Activated CD8-positive, alpha-beta memory T cell treated with anti-CD3 and anti-CD28 coated beads, Interleukin-2, amount 10 ng/mL, durations not matched to agents 7 days and 5 days (primary cell): Measurements from ENCODE around the gene GAA. TPM values are rescaled to one million over a fixed set of nuclear protein-coding genes. Genes with fewer than 3 reads are reported as not detected.

Experiments used
- ATAC-seq: fragments of 150-1000 bp; cut with Tn5 transposase; one replicate; pipeline ENCODE4 v1.10.0; 2021; ENCODE audit warnings: moderate library complexity
- CTCF ChIA-PET: fragments of 350-600 bp; sonication (Branson Sonifier 250); formaldehyde crosslinking; loops from one replicate; lab custom pipeline; 2021; ENCODE audit warnings: antibody characterized with exemption; lab: Charles Lee
- DNase-seq: peaks from one replicate; pipeline ENCODE4 v3.0.0-alpha.2; 2020
- H3K27ac Mint-ChIP-seq: one replicate; pipeline ENCODE4 v1.8.0; 2021; ENCODE audit warnings: mild to moderate bottlenecking, mixed read lengths
- H3K27me3 Mint-ChIP-seq: one replicate; pipeline ENCODE4 v1.8.0; 2021; ENCODE audit warnings: mixed read lengths
- H3K36me3 Mint-ChIP-seq: one replicate; pipeline ENCODE4 v1.8.0; 2021; ENCODE audit warnings: mild to moderate bottlenecking, mixed read lengths
- H3K4me1 Mint-ChIP-seq: one replicate; pipeline ENCODE4 v1.8.0; 2021; ENCODE audit warnings: mixed read lengths
- H3K4me3 Mint-ChIP-seq: one replicate; pipeline ENCODE4 v1.8.0; 2021; ENCODE audit warnings: mild to moderate bottlenecking, moderate library complexity, mixed read lengths
- H3K9me3 Mint-ChIP-seq: one replicate; pipeline ENCODE4 v1.8.0; 2022; ENCODE audit warnings: low read depth, mixed read lengths
- total RNA-seq, 2 experiments: library from RNA; stranded (reverse); gene quantifications; one replicate each; pipeline ENCODE4 v1.2.3, GENCODE V29; 2021

The GAA gene
- total RNA-seq, 2 experiments from 2014 or later: 31.9 to 34.7 TPM

- no peaks in the 10 kb centered on the region for H3K27me3 Mint-ChIP-seq
- no peaks in the 10 kb centered on the region for H3K9me3 Mint-ChIP-seq
- H3K4me3 Mint-ChIP-seq: no peak overlapping the region
- no peak overlapping the region for H3K27ac Mint-ChIP-seq
- no peaks in the 10 kb centered on the region for H3K36me3 Mint-ChIP-seq
- no peak for DNase-seq
- ATAC-seq: no peak
- no peaks in the 10 kb centered on the region for H3K4me1 Mint-ChIP-seq
- CTCF ChIA-PET: interaction anchor here (4.6 kb wide), 1 partner anchor 16 kb away, joined by 19 read pairs; the partner anchor contains the start of gene GAA
These were observed 16.4 kb downstream of the GAA start for GRCh38 chr17:80117491-80118401.

GRCh38 chr17:80118601-80119270 is 17.4 kb downstream of the GAA start:
- H3K36me3 Mint-ChIP-seq: no peaks in the 10 kb centered on the region
- no peaks in the 10 kb centered on the region for H3K4me1 Mint-ChIP-seq
- CTCF ChIA-PET: no interaction called here
- H3K4me3 Mint-ChIP-seq: no peak overlapping the region
- H3K27me3 Mint-ChIP-seq: no peaks in the 10 kb centered on the region
- no peak for DNase-seq
- H3K27ac Mint-ChIP-seq: no peak overlapping the region
- H3K9me3 Mint-ChIP-seq: no peaks in the 10 kb centered on the region
- no peak for ATAC-seq

GRCh38 chr17:80119271-80119791 is 17.9 kb downstream of the GAA start:
- Mint-ChIP-seq H3K4me1 (no peaks in the 10 kb centered on the region), H3K27ac (no peak overlapping the region), H3K36me3 (no peaks in the 10 kb centered on the region), H3K4me3 (no peak overlapping the region), H3K9me3 (no peaks in the 10 kb centered on the region), H3K27me3 (no peaks in the 10 kb centered on the region)
- DNase-seq (no peak), ATAC-seq (no peak)
- CTCF ChIA-PET: no interaction called here

- CTCF ChIA-PET: no interaction called here
- DNase-seq (no peak), ATAC-seq (no peak)
- no peaks in the 10 kb centered on the region for H3K27me3 Mint-ChIP-seq
- no peaks in the 10 kb centered on the region for H3K36me3 Mint-ChIP-seq
- no peaks in the 10 kb centered on the region for H3K4me1 Mint-ChIP-seq
- H3K4me3 Mint-ChIP-seq: no peak overlapping the region
- no peak overlapping the region for H3K27ac Mint-ChIP-seq
- H3K9me3 Mint-ChIP-seq: no peaks in the 10 kb centered on the region
These were observed 18.5 kb downstream of the GAA start for GRCh38 chr17:80119839-80120238.

GRCh38 chr17:80122026-80122575 is 20.7 kb downstream of the GAA start:
- H3K27me3 Mint-ChIP-seq: peaks cover 11% of the 10 kb centered on the region
- CTCF ChIA-PET: no interaction called here
- DNase-seq (no peak), ATAC-seq (no peak)
- H3K4me1 Mint-ChIP-seq: no peaks in the 10 kb centered on the region
- H3K4me3 Mint-ChIP-seq: no peak overlapping the region
- no peak overlapping the region for H3K27ac Mint-ChIP-seq
- no peaks in the 10 kb centered on the region for H3K36me3 Mint-ChIP-seq
- H3K9me3 Mint-ChIP-seq: no peaks in the 10 kb centered on the region

GRCh38 chr17:80122926-80123505 is 21.6 kb downstream of the GAA start:
- DNase-seq (no peak), ATAC-seq (no peak)
- Mint-ChIP-seq H3K4me1 (no peaks in the 10 kb centered on the region), H3K36me3 (no peaks in the 10 kb centered on the region), H3K4me3 (no peak overlapping the region), H3K27me3 (peaks cover 16% of the 10 kb centered on the region), H3K27ac (no peak overlapping the region), H3K9me3 (no peaks in the 10 kb centered on the region)
- CTCF ChIA-PET: interaction anchor here (1.0 kb wide), 1 partner anchor 22 kb away, joined by 4 read pairs; the partner anchor contains the start of gene GAA

- H3K27me3 Mint-ChIP-seq: peaks cover 24% of the 10 kb centered on the region
- H3K9me3 Mint-ChIP-seq: no peaks in the 10 kb centered on the region
- CTCF ChIA-PET: interaction anchor here (1.0 kb wide), 1 partner anchor 22 kb away, joined by 4 read pairs; the partner anchor contains the start of gene GAA
- H3K4me1 Mint-ChIP-seq: no peaks in the 10 kb centered on the region
- DNase-seq (no peak), ATAC-seq (no peak)
- H3K27ac Mint-ChIP-seq: no peak overlapping the region
- H3K36me3 Mint-ChIP-seq: no peaks in the 10 kb centered on the region
- no peak overlapping the region for H3K4me3 Mint-ChIP-seq
These were observed 22.4 kb downstream of the GAA start for GRCh38 chr17:80123791-80124190.

- CTCF ChIA-PET: interaction anchor here (0.9 to 1.6 kb wide), 2 partner anchors 21 to 23 kb away, joined by 4 to 6 read pairs; partner anchors contain the start of gene GAA
- H3K9me3 Mint-ChIP-seq: no peaks in the 10 kb centered on the region
- peaks cover 31% of the 10 kb centered on the region for H3K27me3 Mint-ChIP-seq
- ATAC-seq (no peak), DNase-seq (no peak)
- no peaks in the 10 kb centered on the region for H3K36me3 Mint-ChIP-seq
- no peak overlapping the region for H3K4me3 Mint-ChIP-seq
- H3K4me1 Mint-ChIP-seq: no peaks in the 10 kb centered on the region
- H3K27ac Mint-ChIP-seq: no peak overlapping the region
These were observed 23.1 kb downstream of the GAA start for GRCh38 chr17:80124351-80124981.

GRCh38 chr17:80125656-80126448 is 24.5 kb downstream of the GAA start:
- Mint-ChIP-seq H3K9me3 (no peaks in the 10 kb centered on the region), H3K4me1 (no peaks in the 10 kb centered on the region), H3K4me3 (no peak overlapping the region), H3K27ac (no peak overlapping the region), H3K27me3 (peaks cover 35% of the 10 kb centered on the region), H3K36me3 (no peaks in the 10 kb centered on the region)
- ATAC-seq: no peak
- no peak for DNase-seq
- CTCF ChIA-PET: interaction anchor here (1.6 kb wide), 1 partner anchor 24 kb away, joined by 6 read pairs; the partner anchor contains the start of gene GAA

- H3K4me1 Mint-ChIP-seq: no peaks in the 10 kb centered on the region
- no peak overlapping the region for H3K4me3 Mint-ChIP-seq
- H3K27me3 Mint-ChIP-seq: peaks cover 35% of the 10 kb centered on the region
- DNase-seq (no peak), ATAC-seq (no peak)
- H3K36me3 Mint-ChIP-seq: no peaks in the 10 kb centered on the region
- CTCF ChIA-PET: no interaction called here
- no peaks in the 10 kb centered on the region for H3K9me3 Mint-ChIP-seq
- no peak overlapping the region for H3K27ac Mint-ChIP-seq
These were observed 25.0 kb downstream of the GAA start for GRCh38 chr17:80126449-80126715.

- Mint-ChIP-seq H3K27ac (no peak overlapping the region), H3K4me1 (no peaks in the 10 kb centered on the region), H3K36me3 (peaks cover 11% of the 10 kb centered on the region), H3K4me3 (no peak overlapping the region), H3K9me3 (no peaks in the 10 kb centered on the region), H3K27me3 (peaks cover 35% of the 10 kb centered on the region)
- no peak for ATAC-seq
- CTCF ChIA-PET: interaction anchor here (1.9 to 2.3 kb wide), 2 partner anchors 28 to 67 kb away, joined by 5 to 7 read pairs; partner anchors contain the start of gene GAA
- DNase-seq: no peak
These were observed 27.7 kb downstream of the GAA start for GRCh38 chr17:80129006-80129565.

GRCh38 chr17:80130992-80131391 is 29.6 kb downstream of the GAA start:
- Mint-ChIP-seq H3K9me3 (no peaks in the 10 kb centered on the region), H3K27ac (no peak overlapping the region), H3K4me3 (no peak overlapping the region), H3K36me3 (peaks cover 22% of the 10 kb centered on the region), H3K4me1 (no peaks in the 10 kb centered on the region), H3K27me3 (peaks cover 32% of the 10 kb centered on the region)
- DNase-seq: no peak
- CTCF ChIA-PET: no interaction called here
- no peak for ATAC-seq
